GM19438 (cell line): Measurements from ENCODE around the gene TRPC4AP.

Source experiments
- ATAC-seq: cut with Tn5 transposase; IDR thresholded peaks from one replicate; pipeline ENCODE4 v1.9.1; 2021; ENCODE audit warnings: low read depth; ENCODE audit not compliant: unreplicated experiment

TRPC4AP gene

DNA sequence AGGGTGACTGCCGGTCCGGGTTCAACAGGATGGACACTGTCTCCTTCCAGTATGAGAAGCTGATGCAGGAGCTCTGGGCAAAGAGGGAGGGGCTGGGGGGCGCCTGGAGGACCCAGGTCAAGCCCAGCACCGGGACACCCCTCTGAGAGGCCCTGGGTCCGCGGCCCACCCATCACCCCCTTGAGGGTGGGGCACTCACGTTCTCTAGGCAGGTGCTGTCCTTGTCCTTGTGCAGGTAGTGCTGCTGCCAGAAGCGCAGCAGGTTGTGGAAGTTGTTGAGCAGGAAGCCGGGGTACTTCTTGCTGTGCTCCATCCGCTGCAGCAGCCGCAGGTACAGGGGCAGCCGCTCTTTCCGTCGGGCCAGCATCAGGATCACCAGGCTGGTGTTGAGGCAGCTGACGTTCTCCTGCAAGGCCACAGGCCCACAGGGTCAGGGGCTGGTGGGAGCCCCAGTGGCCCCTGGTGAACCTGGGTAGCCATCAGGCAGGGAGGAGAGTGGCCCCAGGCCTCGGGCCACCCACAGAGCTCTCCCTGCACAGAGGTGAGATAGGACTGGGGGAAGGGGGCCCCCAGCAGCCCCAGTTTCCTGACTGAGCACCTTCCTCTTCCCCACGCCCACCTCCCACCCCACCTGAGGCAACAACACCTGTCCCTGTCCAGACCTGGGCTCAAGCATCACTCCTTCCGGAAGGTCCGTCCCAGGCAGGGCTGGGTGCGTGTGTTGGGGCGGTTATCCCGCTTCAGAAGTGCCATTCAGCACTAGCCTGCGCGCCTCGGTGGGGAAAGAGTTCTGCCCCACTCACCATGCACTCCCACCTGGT, 89.2 kb downstream of the TRPC4AP start:
- ATAC-seq, result no peak

DNA sequence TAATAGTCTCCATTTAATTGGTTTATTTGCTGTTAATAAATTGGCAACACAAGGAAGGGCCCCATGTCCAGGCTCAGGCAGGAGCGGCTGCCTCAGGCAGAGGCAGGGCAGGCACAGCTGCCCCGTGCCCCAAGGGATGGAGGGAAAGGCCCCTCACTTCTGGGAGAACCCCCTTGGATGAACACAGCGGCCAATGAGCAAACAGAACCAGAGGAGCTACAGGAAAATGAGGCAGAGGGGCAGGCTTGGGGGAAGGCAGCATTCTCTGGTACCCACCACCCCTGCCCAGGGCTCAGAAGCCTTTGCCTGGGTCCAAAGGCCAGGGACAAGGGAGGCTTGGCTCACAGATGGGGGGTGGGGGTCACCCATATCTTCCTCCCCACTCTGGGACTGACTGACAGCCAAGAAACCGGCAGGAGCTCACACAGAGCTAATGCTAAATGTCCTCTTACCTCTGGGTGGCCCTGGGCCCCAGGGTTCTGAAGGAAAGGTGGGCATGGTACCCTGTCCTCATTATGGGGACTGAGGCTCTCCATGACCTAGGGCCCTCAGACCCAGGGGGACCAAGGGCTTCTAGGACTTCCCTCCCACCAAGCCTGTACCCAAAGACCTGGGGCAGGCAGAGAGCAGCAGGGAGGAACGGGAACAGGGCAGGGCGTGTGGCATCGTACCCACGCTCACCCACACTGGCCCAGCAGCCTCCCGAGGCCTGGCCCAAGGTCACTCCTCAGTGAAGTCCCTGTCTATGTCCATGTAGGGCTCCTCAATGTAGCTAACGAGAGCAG, 90.0 kb downstream of the TRPC4AP start:
- no peak for ATAC-seq

DNA sequence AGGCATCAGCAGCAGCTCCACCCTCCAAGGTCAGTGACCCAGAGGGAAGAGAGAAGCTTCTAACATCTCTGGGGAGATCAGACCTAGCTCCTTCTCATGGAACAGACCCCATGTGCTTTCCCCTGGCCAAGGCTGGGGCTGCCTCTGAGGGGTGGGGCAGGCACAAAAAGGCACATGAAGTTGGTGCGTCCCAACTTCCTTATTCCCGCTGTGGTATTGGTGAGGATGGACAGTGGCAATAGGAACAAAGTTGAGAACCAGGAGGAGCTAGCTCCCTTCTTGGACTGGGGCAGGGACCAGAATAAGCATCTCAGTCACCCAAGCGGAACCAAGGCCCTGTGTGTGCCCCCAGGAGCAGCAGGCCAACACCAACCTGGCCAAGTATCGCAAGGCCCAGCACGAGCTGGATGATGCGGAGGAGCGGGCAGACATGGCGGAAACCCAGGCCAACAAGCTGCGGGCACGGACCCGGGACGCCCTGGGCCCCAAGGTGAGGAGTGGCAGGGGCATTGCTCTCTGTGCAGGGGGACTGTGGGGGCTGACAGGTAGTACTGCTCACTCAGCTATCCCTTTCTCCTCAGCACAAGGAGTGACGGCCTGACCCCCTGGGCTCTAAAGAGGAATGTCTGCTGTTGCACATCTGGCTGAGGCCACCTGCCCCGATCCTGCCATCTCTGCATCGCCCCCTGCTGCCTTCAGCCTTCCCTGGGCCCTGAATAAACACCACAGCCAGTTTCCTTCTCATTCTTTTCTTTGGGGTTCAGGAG, 90.8 kb downstream of the TRPC4AP start:
- ATAC-seq, result no peak

DNA sequence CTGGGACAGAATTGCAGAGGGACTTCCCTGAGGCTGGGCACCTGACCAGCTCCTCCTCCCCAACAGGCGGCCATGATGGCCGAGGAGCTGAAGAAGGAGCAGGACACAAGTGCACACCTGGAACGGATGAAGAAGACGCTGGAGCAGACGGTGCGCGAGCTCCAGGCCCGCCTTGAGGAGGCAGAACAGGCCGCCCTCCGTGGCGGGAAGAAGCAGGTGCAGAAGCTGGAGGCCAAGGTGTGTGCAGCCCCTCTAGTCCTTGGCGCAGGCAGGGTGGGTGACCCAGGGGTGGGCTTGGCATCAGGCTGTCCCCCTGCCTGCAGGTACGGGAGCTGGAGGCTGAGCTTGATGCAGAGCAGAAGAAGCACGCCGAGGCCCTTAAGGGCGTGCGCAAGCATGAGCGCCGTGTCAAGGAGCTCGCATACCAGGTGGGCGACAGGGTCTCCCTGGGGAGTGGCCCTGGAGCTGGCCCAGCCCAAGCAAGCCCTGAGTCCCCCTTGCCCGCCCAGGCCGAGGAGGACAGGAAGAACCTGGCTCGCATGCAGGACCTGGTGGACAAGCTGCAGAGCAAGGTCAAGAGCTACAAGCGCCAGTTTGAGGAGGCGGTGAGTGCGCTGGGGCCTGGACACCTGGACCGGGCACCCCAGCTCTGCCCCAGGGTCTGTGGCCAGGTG, 91.5 kb downstream of the TRPC4AP start:
- no peak for ATAC-seq

DNA sequence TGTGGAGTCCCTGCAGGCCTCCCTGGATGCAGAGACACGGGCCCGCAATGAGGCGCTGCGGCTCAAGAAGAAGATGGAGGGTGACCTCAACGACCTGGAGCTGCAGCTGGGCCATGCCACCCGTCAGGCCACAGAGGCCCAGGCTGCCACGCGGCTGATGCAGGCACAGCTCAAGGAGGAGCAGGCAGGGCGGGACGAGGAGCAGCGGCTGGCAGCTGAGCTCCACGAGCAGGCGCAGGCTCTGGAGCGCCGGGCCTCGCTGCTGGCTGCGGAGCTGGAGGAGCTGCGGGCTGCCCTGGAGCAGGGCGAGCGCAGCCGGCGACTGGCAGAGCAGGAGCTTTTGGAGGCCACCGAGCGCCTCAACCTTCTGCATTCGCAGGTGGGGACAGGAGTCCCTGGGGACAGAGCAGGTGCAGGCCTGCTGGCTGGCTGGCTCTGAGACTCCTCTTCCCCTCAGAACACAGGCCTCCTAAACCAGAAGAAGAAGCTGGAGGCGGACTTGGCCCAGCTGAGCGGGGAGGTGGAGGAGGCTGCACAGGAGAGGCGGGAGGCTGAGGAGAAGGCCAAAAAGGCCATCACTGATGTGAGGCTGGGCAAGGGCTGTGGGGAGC, 92.2 kb downstream of the TRPC4AP start:
- ATAC-seq, result no peak

DNA sequence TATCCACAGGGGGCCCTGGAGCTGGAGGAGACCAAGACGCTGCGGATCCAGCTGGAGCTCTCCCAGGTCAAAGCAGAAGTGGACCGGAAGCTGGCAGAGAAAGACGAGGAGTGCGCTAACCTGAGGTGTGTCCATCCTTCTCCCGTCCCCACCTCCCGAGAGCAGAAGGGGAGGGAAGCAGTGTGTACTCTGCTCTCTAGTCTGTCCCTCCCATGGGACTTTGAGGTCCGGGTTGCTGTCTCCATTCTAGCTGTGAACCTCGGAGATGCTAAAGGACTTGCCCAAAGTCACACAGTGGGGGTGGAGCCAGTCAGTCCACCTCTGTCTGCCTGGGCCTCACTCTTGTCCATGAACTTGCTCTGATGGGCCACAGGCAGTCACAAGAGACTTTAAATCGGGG, 92.8 kb downstream of the TRPC4AP start:
- no peak for ATAC-seq

DNA sequence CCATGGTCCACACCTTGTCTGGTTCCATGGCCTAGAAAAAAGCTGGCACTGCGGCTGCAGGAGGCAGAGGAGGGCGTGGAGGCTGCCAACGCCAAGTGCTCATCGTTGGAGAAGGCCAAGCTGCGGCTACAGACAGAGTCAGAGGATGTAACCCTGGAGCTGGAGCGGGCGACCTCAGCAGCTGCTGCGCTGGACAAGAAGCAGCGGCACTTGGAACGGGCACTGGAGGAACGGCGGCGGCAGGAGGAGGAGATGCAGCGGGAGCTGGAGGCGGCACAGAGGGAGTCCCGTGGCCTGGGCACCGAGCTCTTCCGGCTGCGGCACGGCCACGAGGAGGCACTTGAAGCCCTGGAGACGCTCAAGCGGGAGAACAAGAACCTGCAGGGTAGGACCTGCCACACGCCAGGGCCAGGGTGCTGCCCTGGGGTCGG, 93.6 kb downstream of the TRPC4AP start:
- no peak for ATAC-seq

DNA sequence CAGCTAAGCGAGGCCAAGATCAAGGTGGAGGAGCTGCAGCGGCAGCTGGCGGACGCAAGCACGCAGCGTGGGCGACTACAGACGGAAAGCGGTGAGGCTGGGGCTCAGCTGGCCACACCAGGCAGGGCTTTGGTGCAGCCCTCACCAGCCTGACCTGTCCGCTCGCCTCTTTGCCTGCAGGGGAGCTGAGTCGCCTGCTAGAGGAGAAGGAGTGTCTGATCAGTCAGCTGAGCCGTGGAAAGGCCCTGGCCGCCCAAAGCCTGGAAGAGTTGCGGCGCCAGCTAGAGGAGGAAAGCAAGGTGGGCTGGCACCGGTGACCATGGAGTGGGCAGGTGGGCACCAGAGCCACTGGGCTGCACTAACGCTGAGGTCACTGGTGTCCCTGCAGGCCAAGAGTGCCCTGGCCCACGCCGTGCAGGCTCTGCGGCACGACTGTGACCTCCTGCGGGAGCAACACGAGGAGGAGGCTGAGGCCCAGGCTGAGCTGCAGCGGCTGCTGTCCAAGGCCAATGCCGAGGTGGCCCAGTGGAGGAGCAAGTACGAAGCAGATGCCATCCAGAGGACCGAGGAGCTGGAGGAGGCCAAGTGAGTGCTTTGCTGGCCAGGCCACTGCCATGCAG, 94.2 kb downstream of the TRPC4AP start:
- ATAC-seq, result no peak

DNA sequence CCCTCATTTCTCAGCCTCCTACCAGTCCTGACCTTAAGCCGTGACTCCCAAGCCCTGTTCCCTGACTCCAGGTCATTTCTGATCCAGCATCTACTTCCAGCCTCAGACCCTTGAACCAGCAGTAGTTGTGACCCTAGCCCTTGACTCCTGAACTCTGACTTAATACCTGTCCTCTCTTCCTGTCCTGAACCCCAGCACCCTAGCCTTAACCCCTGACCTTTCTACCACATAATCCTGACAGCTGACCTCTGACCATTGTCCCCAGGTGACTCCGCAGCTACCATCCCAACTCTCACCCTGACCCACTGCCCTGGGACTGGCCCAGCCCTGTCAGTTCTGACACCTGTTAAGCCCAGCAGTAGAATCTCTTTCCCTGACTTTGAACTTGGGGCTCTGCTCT, 94.8 kb downstream of the TRPC4AP start:
- no peak for ATAC-seq

DNA sequence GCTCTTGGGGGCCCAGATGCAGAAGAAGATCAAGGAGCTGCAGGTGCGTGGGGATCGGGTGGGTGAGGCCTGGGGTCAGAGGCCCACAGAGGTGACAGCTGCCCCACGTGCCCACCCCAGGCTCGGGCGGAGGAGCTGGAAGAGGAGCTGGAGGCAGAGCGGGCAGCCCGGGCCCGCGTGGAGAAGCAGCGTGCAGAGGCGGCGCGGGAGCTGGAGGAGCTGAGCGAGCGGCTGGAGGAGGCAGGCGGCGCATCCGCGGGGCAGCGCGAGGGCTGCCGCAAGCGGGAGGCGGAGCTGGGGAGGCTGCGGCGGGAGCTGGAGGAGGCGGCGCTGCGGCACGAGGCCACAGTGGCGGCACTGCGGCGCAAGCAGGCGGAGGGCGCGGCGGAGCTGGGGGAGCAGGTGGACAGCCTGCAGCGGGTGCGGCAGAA, 95.5 kb downstream of the TRPC4AP start:
- no peak for ATAC-seq

DNA sequence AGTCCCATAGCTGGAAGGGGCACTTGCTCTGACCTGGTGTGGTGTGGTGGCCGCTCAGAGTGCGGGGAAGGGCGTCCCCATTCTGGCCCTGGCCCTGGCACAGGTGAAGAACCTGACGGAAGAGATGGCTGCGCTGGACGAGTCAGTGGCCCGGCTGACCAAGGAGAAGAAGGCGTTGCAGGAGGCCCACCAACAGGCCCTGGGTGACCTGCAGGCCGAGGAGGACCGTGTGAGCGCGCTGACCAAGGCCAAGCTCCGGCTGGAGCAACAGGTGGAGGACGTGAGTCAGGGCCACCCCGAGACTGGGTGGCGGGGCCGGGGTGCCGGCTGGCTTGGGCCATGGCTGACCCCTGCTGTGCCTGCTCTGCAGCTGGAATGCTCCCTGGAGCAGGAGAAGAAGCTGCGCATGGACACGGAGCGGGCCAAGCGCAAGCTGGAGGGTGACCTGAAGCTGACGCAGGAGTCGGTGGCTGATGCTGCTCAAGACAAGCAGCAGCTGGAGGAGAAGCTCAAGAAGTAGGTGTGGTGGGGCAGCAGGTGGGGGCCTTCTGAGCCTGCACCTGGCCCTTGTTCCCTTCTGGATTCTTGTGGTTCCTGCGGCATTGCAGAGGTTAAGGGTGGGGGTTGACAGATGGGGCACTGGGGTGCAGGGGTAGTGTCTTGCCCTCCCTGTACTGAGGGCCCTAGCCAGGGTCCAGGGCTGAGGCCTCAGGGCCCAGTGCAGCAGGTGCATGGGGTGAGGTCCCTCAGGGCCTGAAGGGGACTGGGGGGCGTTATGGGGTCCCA, 96.2 kb downstream of the TRPC4AP start:
- ATAC-seq, result no peak

DNA sequence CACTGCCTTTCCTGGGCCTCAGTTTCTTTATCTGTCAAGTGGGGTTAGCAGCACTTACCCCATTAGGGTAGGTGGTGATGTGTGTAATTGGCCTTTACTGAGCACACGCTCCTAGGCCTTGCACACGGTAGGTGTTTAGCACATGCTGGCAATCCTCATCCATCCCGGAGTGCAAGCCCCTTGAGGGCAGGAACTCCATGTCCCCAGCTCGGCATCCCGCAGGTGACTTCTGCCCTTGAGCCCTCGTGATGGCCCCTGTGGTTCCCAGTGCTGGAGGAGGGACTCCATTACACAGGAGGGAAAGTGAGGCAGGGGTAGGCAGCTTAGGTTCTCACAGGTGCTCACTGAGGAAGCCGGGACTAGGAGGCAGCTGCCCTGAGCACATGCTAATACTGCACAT, 96.9 kb downstream of the TRPC4AP start:
- ATAC-seq, result no peak

DNA sequence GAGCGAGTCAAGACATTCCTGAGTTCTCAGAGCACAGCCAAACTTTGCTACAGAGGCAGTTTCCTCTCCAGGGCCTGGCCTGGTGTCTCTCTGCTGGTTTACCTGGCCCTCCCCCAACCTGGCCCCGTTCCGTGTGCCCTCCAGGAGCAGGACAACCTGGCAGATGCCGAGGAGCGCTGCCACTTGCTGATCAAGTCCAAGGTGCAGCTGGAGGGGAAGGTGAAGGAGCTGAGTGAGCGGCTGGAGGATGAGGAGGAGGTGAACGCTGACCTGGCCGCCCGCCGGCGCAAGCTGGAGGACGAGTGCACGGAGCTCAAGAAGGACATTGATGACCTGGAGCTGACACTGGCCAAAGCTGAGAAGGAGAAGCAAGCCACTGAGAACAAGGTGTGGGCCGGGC, 97.4 kb downstream of the TRPC4AP start:
- ATAC-seq, result no peak

DNA sequence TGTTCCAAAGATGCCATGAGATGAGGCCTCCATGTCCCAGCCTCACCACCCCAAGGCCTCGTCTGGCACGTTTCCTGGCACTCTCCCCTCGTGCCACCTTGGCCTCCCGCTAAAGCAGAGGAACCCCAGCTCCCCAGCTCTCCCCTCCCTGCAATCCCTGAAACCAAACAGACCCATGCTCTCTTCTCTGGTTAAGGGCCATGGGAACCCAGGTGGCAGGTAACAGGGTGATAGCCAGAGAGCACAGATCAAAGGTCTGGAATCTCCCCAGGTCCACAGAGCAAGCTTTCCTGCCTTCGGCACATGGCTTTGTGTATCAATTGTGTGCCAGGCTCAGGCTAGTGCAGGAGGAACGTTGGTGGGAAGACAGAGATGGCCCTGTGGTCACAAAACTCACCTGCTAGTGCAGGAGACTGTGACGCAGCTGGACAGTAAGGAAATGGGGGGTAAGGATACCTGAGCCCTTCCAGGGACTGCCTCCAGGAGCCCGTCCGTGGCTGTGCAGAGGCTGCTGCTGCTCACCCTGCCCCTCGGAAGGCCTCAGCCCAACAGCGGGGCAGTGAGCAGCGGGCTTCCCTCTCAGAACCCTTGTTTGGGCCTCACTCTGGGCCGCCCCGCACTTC, 98.0 kb downstream of the TRPC4AP start:
- ATAC-seq, result no peak

DNA sequence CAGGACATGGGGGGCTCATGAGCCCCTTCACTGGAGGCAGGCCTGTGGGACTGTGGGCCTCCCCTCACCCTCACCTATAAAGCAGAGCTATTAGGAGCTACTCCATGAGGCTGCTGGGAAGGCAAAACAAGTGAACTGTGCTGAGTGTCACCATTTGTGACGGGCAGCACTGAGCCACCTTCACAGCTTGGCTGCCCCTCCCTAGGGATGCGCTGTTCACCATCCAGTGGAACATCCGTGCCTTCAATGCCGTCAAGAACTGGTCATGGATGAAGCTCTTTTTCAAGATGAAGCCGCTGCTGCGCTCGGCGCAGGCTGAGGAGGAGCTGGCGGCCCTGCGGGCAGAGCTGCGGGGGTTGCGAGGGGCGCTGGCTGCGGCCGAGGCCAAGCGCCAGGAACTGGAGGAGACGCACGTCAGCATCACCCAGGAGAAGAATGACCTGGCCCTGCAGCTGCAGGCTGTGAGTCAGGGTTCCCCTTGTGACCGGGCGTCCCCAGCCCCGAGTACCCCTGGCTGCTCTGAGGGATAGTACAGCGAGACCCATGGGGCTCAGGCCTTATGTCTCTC, 98.6 kb downstream of the TRPC4AP start:
- ATAC-seq, result no peak

DNA sequence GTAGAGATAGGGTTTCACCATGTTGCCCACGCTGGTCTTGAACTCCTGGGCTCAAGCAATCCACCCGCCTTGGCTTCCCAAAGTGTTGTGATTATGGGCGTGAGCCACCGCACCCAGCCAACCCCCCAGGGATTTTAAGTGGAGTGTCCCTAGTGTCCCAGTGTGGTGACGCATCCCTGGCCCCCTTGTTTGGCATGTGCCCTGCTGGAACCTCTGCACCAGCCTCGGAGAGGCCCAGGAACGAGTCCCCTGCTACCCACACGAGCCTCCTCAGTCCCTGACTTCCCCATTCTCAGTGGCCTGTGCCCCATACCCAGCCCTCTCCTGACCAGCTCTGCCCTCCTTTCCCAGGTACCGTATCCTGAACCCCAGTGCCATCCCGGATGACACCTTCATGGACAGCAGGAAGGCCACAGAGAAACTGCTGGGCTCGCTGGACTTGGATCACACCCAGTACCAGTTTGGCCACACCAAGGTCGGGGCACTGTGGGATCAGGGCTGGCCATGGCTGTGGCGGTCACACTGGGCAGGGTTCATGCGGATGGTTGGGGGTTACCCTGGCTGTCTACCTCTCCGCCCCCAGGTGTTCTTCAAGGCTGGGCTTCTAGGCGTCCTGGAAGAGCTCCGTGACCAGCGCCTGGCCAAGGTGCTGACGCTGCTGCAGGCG, 99.7 kb downstream of the TRPC4AP start:
- no peak for ATAC-seq

DNA sequence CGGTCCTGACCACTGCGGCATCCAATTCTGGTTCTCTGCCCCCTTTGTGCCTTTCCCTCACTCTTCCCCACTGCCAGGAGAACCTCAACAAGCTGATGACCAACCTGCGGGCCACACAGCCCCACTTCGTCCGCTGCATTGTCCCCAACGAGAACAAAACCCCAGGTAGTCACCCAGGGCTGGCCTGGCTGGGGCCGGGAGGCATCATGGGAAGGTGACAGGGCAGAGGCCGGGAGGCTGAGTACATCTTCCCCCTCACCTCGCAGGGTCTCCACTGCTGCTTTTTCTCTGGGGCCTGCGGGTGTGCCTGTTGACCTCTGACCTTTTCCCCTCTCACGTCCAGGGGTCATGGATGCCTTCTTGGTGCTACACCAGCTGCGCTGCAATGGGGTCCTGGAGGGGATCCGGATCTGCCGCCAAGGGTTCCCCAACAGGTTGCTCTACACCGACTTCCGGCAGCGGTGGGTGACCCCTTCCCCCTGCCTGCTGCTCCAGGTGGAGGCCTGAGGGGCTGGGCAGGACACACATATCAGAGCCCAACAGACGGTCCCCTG, 101.9 kb downstream of the TRPC4AP start:
- no peak for ATAC-seq
